ENCODE measurements around the gene SYT1.

Gene SYT1

DNA sequence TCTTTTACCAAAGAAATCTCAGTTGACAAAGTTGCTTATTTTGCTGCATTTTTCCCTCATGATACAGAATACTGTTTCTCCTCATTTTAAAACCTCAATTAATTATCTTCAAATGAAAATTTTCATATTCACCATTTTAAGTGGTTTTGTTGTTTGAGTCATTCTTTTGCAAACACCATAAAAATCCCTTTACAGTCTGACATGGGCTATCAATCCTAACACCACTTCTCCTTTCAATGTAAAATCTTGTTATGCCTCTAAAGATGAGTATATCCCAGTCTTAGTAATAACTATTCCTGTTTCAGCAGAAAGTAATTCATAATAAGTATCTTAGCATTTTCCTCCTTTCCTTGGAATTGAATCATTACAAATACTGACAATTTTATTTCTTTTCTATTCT is 192.2 kb downstream of the SYT1 start:
- no peak for DNase-seq (ENCODE audit: low read depth in 3 of 3)

DNA sequence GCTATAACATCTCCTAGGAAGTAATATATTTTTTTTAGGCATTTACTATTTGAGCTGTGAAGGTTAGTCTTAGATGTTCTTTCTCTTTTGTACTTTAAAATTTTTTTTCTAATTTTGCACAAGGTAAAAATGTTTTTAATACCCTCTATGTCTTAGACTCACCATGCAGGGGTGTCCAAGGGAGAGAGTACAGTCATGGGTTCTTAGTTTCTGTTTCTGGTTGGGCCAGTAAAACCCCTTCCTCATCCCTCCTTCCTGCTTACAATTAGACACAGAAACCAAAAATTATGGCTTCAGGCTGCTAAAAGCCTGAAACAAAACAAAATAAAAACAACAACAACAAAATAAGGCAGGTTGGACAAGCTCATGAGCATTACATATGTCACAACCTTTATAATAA is 193.0 kb downstream of the SYT1 start:
- DNase-seq (ENCODE audit: low read depth in 3 of 3): no peak

DNA sequence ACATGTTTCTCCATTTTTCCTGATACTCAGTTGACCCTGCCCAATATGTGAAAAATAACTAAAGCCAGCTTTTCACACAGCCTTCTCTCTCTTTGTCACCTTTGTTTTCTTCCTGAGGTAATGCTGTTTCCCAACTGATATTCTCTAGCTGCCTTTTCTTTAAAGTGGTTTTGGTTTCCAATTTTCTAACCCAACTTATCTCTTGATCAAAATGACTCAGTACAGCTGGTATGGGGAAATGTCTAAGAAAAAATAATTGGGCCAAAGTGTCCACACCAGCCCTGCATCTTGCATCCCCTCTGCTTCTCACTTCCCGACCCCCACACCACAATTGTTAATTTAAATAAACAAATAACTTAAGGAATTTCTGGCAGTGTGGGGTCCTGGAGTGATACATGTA is 193.8 kb downstream of the SYT1 start:
- no peak for DNase-seq (ENCODE audit: low read depth in 3 of 3)

DNA sequence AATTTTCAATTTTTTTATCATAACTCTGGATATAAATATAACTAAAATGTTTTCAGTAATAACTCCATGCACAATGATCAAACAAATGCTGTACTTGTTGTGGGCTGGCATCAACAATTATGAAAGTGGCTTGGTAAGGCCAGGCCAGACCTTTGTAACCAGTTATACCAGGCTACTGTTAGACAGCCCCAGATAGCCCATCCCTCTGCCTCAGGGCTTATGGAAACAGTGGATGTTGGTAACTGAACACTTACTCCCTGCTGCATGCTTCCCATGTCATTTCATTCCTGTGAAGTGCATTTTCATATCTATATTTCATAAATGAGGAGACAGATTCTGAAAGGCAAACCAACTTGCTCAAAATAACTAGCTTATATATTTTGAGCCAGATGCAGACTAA is 195.0 kb downstream of the SYT1 start:
- no peak for DNase-seq (ENCODE audit: low read depth in 3 of 3)

DNA sequence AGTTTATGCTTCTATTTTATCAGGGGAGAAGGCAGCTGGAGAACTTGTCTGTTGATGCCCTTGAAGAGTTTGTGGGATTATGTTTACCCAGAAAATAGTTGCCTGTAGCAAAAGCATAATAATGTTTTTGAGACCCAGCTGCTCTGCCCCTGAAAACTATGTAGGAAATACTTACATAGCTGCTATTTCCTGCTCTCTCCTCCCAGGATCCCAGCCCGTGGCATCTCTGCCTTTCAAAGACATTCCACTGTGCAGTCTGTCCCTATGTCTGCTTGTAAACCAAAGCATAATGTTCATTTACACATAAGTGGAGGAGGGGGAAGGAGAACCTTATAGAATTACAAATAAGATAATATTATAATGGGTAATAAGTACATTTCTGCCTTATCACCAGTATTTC is 198.7 kb downstream of the SYT1 start:
- DNase-seq (ENCODE audit: low read depth in 3 of 3): no peak

DNA sequence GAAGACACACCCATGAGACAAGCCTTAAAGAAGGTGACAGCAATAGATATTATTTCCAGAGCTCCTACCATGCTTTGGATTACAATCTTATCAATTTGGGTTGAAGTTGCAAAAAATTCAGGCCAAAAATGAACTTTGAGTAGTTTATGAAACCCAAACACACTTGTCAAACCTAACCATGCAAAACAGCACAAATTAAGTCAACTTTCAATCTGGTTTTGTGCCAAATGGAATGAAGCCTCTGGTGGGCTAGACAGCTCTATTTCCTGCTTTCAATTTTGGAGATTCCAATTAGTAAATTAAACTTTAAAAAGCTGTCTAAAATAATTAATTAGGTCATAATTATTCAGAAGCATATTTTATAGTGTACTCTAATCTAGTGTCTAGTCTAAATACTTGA is 203.4 kb downstream of the SYT1 start:
- DNase-seq (ENCODE audit: low read depth in 3 of 3): no peak

DNA sequence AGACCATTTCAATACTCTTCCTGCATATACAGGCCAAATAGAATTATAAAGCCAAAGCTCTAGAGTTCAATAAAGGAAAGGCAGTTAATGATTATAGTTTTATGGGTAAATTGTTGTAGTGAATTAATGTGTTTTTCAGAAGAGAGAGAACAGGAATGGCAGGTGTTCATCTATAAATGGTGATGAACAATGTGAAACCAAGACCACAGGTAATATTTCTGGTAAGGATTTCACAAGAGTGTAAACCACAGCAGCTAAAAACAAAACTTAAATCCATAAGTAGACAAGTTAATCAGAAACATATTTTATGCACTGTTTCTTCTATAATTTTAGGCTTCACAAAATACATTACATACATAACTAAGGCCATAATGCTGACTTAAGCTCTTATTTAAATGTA is 204.4 kb downstream of the SYT1 start:
- DNase-seq (ENCODE audit: low read depth in 3 of 3): no peak

DNA sequence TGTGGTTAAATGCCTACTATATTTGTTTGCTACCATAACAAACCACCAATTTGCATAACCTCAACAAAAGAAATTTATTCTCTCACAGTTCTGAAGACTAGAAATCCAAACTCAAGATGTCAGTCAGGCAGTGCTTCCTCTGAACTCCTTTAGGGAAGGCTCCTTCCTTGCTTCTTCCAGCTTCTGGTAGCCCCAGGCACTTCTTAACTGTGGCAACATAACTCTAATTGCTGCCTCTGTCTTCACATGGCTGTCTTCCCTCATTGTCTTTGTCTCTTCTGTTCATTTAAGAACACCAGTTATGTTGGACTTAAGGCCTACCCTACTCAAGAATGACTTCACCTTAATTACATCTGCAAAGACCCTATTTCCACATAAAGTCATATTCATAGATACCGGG is 206.9 kb downstream of the SYT1 start:
- DNase-seq (ENCODE audit: low read depth in 3 of 3): no peak

DNA sequence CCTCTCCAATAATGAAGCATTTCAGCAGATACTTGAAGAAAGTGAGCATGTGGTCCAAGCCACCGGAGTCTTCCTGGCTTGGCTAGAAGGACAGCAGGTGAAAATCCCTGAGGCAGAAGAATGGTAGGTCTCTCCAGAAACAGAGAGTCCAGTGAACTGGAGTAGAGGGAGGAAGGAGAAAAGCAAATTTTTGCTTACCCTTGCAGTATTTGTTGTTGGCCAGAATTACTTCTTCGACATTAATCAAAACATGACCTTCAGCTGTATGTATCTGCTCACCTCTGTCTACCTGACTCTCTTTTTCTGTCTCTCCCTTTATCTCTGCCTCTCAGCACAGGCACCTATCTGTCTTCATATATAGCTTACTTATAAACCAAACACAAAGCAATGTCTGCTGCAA is 208.9 kb downstream of the SYT1 start:
- no peak for DNase-seq (ENCODE audit: low read depth in 3 of 3)

DNA sequence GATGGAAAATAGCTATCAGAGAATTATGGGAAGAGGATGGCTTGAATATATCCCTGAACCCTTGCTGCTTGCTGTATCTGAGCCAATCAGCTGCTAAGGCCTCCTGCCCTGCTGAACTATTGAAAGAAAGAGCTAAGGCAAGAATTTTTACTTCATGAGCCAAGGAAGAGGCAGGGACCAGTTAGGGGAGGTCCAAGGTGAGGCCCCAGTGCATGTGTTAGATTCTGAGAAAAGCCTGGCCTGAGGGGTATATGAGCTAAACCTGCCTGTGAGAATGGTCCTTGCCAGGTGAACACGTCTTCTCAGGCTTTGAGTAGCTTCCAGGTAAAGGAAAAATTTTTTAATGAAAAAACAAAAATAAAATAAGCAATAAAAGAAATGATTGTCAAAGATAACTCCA is 218.0 kb downstream of the SYT1 start:
- DNase-seq (ENCODE audit: low read depth in 3 of 3): no peak

DNA sequence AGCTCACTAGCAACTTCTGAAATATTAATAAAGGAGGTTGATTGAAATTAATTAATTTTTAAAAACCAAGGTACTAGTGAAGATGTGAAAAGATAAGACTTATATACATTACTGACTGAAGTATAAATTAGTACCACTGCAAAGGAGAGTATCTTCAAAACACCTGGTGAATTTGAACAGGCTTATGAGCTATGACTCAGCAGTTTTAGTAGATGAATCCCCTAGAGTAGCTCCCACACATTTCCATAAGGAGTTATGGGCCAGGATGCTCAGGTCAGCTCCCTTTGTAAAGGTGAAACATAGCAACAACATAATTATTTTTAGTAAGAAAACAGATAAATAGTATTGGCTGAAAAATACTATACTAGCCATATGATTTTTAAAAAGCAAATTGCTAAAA is 218.6 kb downstream of the SYT1 start:
- no peak for DNase-seq (ENCODE audit: low read depth in 3 of 3)

DNA sequence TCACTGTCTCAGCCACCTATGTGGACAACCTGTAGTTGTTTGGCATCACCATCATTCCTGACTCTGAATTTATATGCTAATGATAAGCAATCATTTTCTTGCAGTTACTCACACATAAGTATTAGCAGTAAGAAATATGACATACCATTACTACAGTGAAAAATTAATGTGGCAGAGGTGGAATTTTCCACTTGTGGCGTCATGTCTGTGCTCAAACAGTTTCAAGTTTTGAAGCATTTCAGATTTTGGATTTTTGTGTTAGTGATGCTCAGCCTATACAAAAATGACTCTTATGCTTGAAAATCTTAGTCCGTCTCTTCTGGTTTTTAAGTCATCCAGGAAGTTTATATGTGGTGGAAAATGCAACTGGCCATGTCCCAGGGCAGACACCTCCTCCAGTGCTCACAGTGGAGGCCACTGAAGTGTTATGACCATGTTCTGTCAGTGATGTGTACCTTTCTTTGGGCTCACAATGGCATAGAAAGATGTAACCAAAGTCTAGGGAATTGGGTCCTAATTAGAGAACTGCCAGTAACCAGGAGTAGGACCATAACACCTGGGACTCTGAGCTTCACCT is 220.6 kb downstream of the SYT1 start:
- no peak for DNase-seq (ENCODE audit: low read depth in 3 of 3)

DNA sequence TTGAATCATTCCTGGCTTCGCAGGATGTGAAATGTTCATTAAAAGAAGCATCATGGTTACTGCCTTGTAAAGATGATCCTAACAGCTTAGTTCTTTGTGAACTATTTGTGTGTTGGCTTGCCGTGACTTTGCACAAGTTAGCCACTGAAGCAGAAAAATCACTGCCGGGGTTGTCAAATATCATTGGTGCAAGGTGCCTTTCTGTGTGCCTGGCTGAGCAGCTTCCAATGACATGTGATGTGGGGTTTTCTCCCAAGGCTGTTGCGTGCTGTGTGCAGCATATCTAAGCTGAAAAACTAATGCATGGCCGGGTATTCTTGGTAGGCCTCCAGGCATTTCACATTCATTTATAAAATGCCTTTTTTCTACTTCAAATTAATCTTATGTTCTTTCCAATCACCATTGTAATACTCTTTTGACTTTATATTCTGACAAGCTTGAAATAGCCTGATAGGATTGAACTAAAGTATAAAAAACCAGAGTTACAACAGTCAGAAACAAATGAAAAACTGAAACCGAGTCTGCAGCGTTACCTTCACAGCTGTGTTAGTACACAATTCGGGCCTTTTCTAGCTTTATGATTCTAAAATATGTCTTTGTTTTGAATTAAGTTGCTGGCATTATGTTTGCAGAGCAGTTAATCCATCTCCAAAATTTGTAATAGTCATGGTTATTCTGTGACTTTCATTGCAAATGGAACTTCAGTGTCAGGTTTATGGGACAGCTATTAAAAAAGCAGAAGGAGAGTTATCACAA is 222.1 kb downstream of the SYT1 start:
- DNase-seq (ENCODE audit: low read depth in 3 of 3): no peak

DNA sequence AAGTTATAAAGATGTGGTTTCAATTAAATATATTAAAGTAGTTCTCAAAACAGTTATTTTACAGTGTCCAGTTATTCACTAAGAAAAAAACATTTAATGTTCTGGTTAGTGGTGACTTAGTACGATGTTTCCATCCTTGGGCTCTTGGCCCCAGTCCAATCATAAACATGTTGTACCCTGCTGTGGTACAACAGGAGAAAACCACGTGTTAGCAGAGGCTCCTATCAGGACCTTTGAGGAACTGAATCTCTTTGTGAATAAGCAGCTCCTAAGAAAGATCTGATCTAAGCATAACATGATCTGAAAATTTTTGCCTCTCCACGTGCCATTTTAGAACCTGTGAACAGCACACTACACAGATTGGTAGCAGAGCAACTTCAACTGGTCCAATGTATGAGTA is 234.0 kb downstream of the SYT1 start:
- DNase-seq (ENCODE audit: low read depth in 3 of 3): no peak

DNA sequence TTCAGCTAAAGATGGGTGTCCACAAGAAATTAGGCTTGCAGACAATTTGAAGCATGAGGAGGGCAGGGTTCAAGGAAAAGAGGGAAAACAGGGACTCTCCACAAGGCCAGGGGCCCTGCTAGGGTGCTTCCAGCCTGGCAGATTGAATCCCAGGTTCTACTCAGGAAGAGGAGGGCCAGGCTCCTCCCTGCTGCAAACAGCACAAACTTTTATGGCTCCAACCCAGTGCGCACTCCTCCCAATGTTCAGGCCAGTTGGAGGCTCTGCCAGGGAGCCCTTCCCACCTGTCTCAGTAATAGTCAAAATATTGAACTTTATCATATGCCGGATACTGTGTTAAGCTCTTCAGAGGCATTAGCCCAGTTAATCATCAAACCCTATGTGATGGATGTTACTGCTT is 244.4 kb downstream of the SYT1 start:
- DNase-seq (ENCODE audit: low read depth in 3 of 3): no peak

DNA sequence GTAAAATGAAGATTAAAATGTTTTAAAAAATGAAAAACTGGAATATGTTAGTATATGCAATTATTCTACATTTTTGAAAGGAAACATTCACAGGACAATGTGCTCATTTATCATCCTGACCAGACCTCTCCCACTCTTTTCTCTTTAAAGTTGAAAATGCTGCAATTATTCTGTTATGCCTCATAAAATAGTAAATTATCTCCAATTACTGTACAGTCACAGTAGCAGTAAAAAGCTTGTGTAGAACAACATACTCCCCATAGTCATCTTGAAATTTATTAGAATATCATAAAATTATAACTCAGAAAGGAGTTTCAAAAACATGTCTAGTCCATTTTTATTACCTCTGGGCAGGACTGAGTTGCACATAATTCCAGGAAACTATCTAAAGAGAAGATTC is 250.3 kb downstream of the SYT1 start:
- no peak for DNase-seq (ENCODE audit: low read depth in 3 of 3)

DNA sequence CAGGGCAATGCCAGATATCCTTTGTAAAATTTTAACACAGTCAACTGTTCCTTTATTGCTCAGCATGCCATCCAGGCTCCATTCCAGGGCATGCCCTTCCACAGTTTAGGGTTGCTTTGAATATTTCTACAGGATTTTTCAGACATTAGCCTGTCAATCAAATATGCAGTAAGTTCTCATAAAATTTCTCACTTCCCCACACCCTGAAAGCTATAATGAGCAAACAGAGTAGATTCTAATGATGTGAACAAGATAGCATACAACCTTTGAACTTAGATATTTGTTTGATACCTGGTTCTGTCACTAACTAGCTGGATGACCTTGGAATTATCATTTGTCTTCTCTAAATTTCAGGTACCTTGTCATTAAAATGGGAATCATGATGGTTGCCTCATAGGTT is 251.2 kb downstream of the SYT1 start:
- DNase-seq (ENCODE audit: low read depth in 3 of 3): no peak

DNA sequence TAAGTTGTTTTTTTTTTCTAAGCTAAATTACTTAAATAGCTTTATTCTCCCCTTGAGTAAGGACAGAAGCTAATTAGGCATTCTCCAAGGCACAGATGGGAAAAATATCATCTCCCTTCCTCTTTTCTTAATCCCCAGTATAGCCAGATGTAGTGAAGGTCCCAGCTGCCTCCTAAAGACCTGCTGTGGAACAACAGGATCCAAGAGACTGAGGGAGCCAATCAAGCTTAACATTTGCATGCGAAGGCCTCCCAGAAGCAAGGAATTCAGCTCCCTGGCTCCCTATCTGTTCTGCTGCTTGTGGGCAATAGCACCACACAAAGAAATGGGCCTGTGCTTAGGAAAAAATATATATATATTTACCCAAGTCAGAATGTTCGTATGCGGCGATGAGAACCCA is 255.2 kb downstream of the SYT1 start:
- DNase-seq (ENCODE audit: low read depth in 3 of 3): no peak

DNA sequence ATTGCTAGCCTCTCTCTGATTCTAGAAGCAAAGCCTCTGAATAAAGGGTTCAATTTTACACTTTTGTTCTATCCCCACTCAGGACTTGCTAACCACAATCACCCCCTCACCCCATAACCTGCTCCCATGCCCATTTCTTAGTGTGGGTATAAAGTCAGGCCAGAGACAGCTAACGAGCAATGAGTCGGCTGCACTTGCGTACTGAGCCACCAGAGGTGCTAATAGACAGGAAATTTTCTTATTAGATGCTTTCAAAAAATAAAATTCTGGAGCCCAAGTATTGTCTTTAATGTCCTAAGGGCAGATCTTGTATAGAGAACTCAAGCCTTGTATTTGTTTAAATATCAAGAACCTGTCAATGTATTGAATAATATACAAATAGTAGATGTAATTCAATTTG is 256.9 kb downstream of the SYT1 start:
- DNase-seq (ENCODE audit: low read depth in 3 of 3): no peak

DNA sequence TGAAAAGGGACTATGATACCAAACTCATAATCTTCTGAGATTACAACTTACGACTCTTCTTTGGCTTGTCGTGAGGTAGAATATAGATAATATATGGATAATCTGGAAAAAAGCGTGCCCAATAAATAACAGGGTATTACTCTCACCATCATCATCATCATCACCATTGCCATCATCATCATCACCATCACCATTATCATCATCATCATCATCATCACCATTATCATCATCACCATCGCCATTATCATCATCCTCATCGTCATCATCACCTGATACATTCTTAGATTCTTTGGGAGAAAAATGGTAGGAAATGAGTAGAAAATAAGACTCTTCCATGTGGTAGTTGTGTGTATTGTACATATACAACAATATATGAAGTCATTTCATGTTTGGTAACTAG is 259.8 kb downstream of the SYT1 start:
- DNase-seq (ENCODE audit: low read depth in 3 of 3): no peak

DNA sequence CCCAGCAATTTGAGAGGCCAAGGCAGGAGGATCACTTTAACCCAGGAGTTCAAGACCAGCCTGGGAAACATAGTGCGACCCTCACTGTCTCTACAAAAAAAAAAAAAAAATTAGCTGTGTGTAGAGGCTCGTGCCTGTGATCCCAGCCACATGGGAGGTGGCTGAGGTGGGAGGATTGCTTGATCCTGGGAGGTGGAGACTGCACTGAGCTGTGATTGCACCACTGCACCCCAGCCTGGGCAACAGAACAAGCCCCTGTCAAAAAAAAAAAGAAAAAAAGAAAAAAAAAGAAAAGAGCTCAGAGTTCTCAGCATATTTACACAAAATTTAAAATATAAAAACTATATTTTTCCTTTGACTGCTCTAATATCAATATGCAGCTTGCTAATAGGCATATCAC is 260.8 kb downstream of the SYT1 start:
- no peak for DNase-seq (ENCODE audit: low read depth in 3 of 3)

DNA sequence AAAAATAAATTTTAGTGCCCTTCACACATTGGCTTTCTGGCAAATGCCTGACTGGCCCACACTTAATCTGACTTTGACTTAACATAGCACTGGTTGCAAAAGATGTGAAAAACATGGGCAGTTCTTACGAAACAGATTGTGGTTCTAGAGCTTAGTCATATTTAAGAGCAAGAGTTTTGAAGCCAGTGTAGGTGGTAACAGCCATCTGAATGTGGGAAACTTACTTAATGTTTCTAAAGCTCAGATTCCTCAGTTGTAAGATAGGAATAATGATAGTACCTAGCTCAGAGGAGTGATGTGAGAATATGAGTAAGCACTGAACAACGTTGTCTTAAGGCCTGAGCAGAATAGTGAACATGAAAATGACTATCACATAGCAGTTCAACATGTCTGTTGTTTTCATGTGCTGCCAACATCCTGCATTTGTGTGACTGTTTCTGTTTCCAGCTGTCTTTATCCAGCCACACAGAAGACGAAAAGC is 262.7 kb downstream of the SYT1 start:
- DNase-seq (ENCODE audit: low read depth in 3 of 3): no peak

DNA sequence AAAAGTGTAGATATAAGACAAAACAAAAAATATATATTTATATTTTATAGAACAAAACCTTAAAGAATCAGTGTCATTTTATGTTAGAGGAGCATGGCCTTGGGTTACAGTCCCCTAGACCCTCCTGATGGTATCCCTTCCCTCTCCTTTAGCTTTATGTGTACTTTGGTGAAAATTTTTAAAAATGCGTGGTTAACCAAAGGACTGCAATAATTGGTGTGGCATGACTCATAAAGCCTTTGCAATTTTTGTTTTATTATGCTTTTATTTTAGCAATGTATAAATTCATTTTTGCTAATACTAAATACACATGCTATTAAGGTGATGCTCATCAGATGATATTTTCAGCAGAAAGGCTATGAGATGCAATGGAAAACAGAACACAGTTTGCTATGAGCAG is 264.4 kb downstream of the SYT1 start:
- no peak for DNase-seq (ENCODE audit: low read depth in 3 of 3)

DNA sequence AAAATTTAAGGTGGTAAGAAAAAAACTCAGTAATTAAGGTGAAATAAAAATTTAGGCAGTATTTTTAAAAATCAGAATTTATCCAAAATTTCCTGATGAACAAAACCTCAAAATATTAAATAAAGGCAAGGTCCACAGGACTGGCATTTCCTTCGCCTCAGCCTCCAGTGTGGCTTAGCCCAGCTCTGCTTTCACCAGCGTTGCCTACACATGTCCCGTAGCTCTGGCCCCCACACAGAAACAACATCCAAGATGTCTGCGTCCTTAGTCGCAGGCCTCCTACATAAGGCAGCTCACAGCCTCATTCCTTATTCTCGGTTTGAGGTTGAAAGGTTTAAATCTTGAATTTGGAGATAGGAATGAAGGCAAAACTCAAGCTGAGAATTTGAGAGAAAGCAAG is 274.3 kb downstream of the SYT1 start:
- no peak for DNase-seq (ENCODE audit: low read depth in 3 of 3)

All from stimulated activated CD4-positive, alpha-beta T cell treated with anti-CD3 and anti-CD28 coated beads, TNF-alpha, amount 100 ng/mL, for 48 hours (primary cell).